HCT116 (cell line): ENCODE results near the gene HCAR3. TPM values are rescaled to one million over a fixed set of nuclear protein-coding genes. Genes with fewer than 3 reads are reported as not detected.

Source experiments
- ATAC-seq: fragments of 200-7000 bp; cut with Tn5 transposase; 2 replicates; pipeline ENCODE4 v1.9.1; 2020; ENCODE audit warnings: mild to moderate bottlenecking, moderate library complexity
- BruUV-seq: library from RNA; stranded (reverse); fragments of 400-500 nt; replicated peaks from 2 replicates; lab custom pipeline; 2021; lab: Mats Ljungman, UMichigan
- CTCF ChIA-PET: fragments of 300-600 bp; sonication (Branson Sonifier 250); formaldehyde crosslinking; loops from one replicate; lab custom pipeline; 2021; ENCODE audit warnings: antibody characterized with exemption; lab: Charles Lee
- POLR2A ChIA-PET: fragments of 300-600, 350-600 bp; sonication (Branson Sonifier 250); formaldehyde crosslinking; loops from one replicate; lab custom pipeline; 2021; ENCODE audit warnings: antibody characterized with exemption; lab: Charles Lee
- RAD21 ChIA-PET, 2 experiments: fragments of 300-600 bp; sonication (Branson Sonifier 250); formaldehyde crosslinking; loops; one replicate each; lab custom pipeline; 2023; ENCODE audit warnings: low total read pairs in 2 of 2; ENCODE audit not compliant: uncharacterized antibody in 2 of 2, unreplicated experiment in 2 of 2, low non-redundant PET in 1 of 2; lab: Charles Lee
- DNase-seq: peaks from one replicate; pipeline ENCODE4 v3.0.0-alpha.2; 2010; ENCODE audit warnings: low read depth, low spot score
- H2AFZ ChIP-seq: fragments of 200-600 bp; shearing (Covaris generic), sonication (generic); 2 replicates; pipeline ENCODE4 v1.6.1; 2017; ENCODE audit warnings: low read depth, mixed run types, mixed read lengths, antibody characterized with exemption, low read length; ENCODE audit not compliant: poor library complexity, severe bottlenecking
- H3K27ac ChIP-seq: 2 replicates; pipeline ENCODE4 v1.5.1; 2012; ENCODE audit warnings: low read depth, low read length
- H3K27me3 ChIP-seq: fragments of 200-600 bp; sonication (generic); 2 replicates; pipeline ENCODE4 v1.6.1; 2016; ENCODE audit warnings: mixed run types, low read length, mixed read lengths; ENCODE audit not compliant: insufficient read depth
- H3K36me3 ChIP-seq, 2 experiments: fragments of 200-500 bp in 1 of 2; fragments of 200-600 bp in 1 of 2; sonication (Bioruptor generic) in 1 of 2; sonication (generic) in 1 of 2; 2 replicates each; pipeline versions ENCODE4 v1.5.1 to v1.6.1; 2014 to 2016; ENCODE audit warnings: low read length in 2 of 2, inconsistent platforms in 1 of 2, mixed read lengths in 1 of 2, mixed run types in 1 of 2; ENCODE audit not compliant: insufficient read depth in 2 of 2, control insufficient read depth in 1 of 2
- H3K4me1 ChIP-seq, 2 experiments: fragments of 200-600 bp in 1 of 2; sonication (generic) in 1 of 2; 2 replicates each; pipeline versions ENCODE4 v1.5.1 to v1.6.1; 2012 to 2017; ENCODE audit warnings: low read length in 2 of 2, inconsistent platforms in 1 of 2, mild to moderate bottlenecking in 1 of 2, mixed read lengths in 1 of 2, mixed run types in 1 of 2, moderate library complexity in 1 of 2; ENCODE audit not compliant: insufficient read depth in 2 of 2, control insufficient read depth in 1 of 2
- H3K4me2 ChIP-seq: fragments of 200-600 bp; sonication (generic); 2 replicates; pipeline ENCODE4 v1.6.1; 2017; ENCODE audit warnings: mixed run types, low read length, mixed read lengths
- H3K4me3 ChIP-seq, 2 experiments: fragments of 200-600 bp in 1 of 2; sonication (generic) in 1 of 2; replicated peaks in 1 of 2; 2 replicates each; pipeline ENCODE4 v1.5.1; 2011 to 2016; ENCODE audit warnings: low read length in 2 of 2, control low read depth in 1 of 2, low read depth in 1 of 2, mild to moderate bottlenecking in 1 of 2, mixed read lengths in 1 of 2, mixed run types in 1 of 2
- H3K79me2 ChIP-seq: fragments of 200-600 bp; sonication (generic); 2 replicates; pipeline ENCODE4 v1.6.1; 2017; ENCODE audit warnings: mild to moderate bottlenecking, mixed run types, low read length, moderate library complexity, mixed read lengths; ENCODE audit not compliant: insufficient read depth
- H3K9ac ChIP-seq: fragments of 200-600 bp; sonication (generic); 2 replicates; pipeline ENCODE4 v1.6.1; 2016; ENCODE audit warnings: low read length, mixed read lengths
- H3K9me2 ChIP-seq: fragments of 200-600 bp; sonication (generic), shearing (Covaris generic); 2 replicates; pipeline ENCODE4 v1.6.1; 2017; ENCODE audit warnings: mixed run types, mild to moderate bottlenecking, moderate library complexity; ENCODE audit not compliant: insufficient read depth
- H3K9me3 ChIP-seq, 2 experiments: fragments of 200-500 bp in 1 of 2; fragments of 200-600 bp in 1 of 2; sonication (Bioruptor generic) in 1 of 2; sonication (generic) in 1 of 2; 2 replicates each; pipeline ENCODE4 v1.6.1; 2014 to 2017; ENCODE audit warnings: low read length in 2 of 2, mixed read lengths in 2 of 2, inconsistent platforms in 1 of 2, low read depth in 1 of 2, mild to moderate bottlenecking in 1 of 2, mixed run types in 1 of 2, moderate library complexity in 1 of 2; ENCODE audit not compliant: control insufficient read depth in 1 of 2, insufficient read depth in 1 of 2
- H4K20me1 ChIP-seq: fragments of 200-600 bp; sonication (generic), shearing (Covaris generic); 2 replicates; pipeline ENCODE4 v1.6.1; 2017; ENCODE audit warnings: mixed run types, mild to moderate bottlenecking, moderate library complexity; ENCODE audit not compliant: insufficient read depth
- CBX3 ChIP-seq: IDR thresholded peaks from 2 replicates; pipeline ENCODE4 v1.6.1; 2012; ENCODE audit warnings: low read depth
- CEBPB ChIP-seq: IDR thresholded peaks from 2 replicates; pipeline ENCODE4 v1.6.1; 2012; ENCODE audit warnings: low read depth
- EZH2 ChIP-seq: fragments of 200-600 bp; sonication (generic); IDR thresholded peaks from 2 replicates; pipeline ENCODE4 v1.6.1; 2017; ENCODE audit warnings: antibody characterized with exemption, mixed run types
- FOSL1 ChIP-seq: IDR thresholded peaks from 2 replicates; pipeline ENCODE4 v1.6.1; 2012; ENCODE audit warnings: low read depth
- JUND ChIP-seq: IDR thresholded peaks from 2 replicates; pipeline ENCODE4 v1.6.1; 2012
- MAX ChIP-seq: IDR thresholded peaks from 2 replicates; pipeline ENCODE4 v1.6.1; 2012
- REST ChIP-seq: IDR thresholded peaks from 2 replicates; pipeline ENCODE4 v1.6.1; 2012; ENCODE audit warnings: low read depth
- SIN3A ChIP-seq: IDR thresholded peaks from 2 replicates; pipeline ENCODE4 v1.6.1; 2012; ENCODE audit warnings: low read depth
- SRF ChIP-seq: IDR thresholded peaks from 2 replicates; pipeline ENCODE4 v1.6.1; 2012; ENCODE audit warnings: low read depth
- ZNF274 ChIP-seq: fragments of 200-500 bp; sonication (Bioruptor generic); IDR thresholded peaks from 2 replicates; pipeline ENCODE4 v1.6.1; 2014; ENCODE audit warnings: mild to moderate bottlenecking, low read depth, low read length, inconsistent platforms
- intact Hi-C: fragments of 100-400 bp; cut with micrococcal nuclease; formaldehyde crosslinking; loops from 2 replicates; pipeline ENCODE4 v1.10.0; 2022
- total RNA-seq: library from RNA; stranded (reverse); gene quantifications from one replicate; pipeline ENCODE4 v1.2.1, GENCODE V29; 2021; ENCODE audit not compliant: unreplicated experiment
- TF ChIP-seq, protein P1 (sequence below), 3 experiments: fragments of 200-600 bp in 1 of 3; sonication (generic) in 1 of 3; IDR thresholded peaks in 2 of 3; conservative IDR thresholded peaks in 1 of 3; 2 replicates each; pipeline ENCODE4 v1.5.1; 2012 to 2017; ENCODE audit warnings: low read depth in 2 of 3, low read length in 2 of 3, antibody characterized with exemption in 1 of 3, borderline replicate concordance in 1 of 3, control low read depth in 1 of 3, mild to moderate bottlenecking in 1 of 3, mixed read lengths in 1 of 3, mixed run types in 1 of 3, moderate library complexity in 1 of 3; ENCODE audit not compliant: insufficient read depth in 1 of 3

Gene HCAR3
- total RNA-seq, 1 experiment from 2014 or later: not detected

GRCh38 chr12:122691566-122691965 is 25.0 kb downstream of the HCAR3 start:
- Histone ChIP-seq H3K27ac (no peak overlapping the region), H3K36me3 (no peaks in the 10 kb centered on the region), H3K27me3 (no peaks in the 10 kb centered on the region), H3K4me3 (no peak overlapping the region), H2AFZ (no peak overlapping the region), H3K4me2 (no peak overlapping the region), H3K4me1 (no peaks in the 10 kb centered on the region; a peak in 1 of 4 replicates), H3K79me2 (no peaks in the 10 kb centered on the region), H4K20me1 (no peaks in the 10 kb centered on the region), H3K9ac (no peak overlapping the region)
- BruUV-seq: no TSS peak
- DNase-seq (no peak), ATAC-seq (no peak)
- ChIA-PET POLR2A (no interaction called here), RAD21 (no interaction called here), CTCF (no interaction called here)
- intact Hi-C loops: no loop called here
- TF ChIP-seq MAX (no peak), CEBPB (no peak), EZH2 (no peak), SIN3A (no peak), JUND (no peak), REST (no peak), CBX3 (no peak), FOSL1 (no peak), ZNF274 (no peak), SRF (no peak)
- TF ChIP-seq, protein P1, sequence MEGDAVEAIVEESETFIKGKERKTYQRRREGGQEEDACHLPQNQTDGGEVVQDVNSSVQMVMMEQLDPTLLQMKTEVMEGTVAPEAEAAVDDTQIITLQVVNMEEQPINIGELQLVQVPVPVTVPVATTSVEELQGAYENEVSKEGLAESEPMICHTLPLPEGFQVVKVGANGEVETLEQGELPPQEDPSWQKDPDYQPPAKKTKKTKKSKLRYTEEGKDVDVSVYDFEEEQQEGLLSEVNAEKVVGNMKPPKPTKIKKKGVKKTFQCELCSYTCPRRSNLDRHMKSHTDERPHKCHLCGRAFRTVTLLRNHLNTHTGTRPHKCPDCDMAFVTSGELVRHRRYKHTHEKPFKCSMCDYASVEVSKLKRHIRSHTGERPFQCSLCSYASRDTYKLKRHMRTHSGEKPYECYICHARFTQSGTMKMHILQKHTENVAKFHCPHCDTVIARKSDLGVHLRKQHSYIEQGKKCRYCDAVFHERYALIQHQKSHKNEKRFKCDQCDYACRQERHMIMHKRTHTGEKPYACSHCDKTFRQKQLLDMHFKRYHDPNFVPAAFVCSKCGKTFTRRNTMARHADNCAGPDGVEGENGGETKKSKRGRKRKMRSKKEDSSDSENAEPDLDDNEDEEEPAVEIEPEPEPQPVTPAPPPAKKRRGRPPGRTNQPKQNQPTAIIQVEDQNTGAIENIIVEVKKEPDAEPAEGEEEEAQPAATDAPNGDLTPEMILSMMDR (IDR thresholded peaks at IDR 0.05 in 2 of 3, conservative IDR thresholded peaks at IDR 0.05 in 1 of 3; ENCODE audit: borderline replicate concordance in 1 of 3, insufficient read depth in 1 of 3, low read depth in 2 of 3, low read length in 2 of 3): no peak
- TF ChIP-seq, all 23 proteins: peak for 0
- H3K9me2 ChIP-seq: no peaks in the 10 kb centered on the region
- no peaks in the 10 kb centered on the region for H3K9me3 ChIP-seq
